Endothelial cell of umbilical vein (primary cell): ENCODE results near the gene TRDMT1. TPM values are rescaled to one million over a fixed set of nuclear protein-coding genes. Genes with fewer than 3 reads are reported as not detected.

Source experiments
- BruUV-seq: library from RNA; stranded (reverse); fragments of 400-500 nt; replicated peaks from 2 replicates; lab custom pipeline; 2021; lab: Mats Ljungman, UMichigan
- CTCF ChIA-PET: fragments of 300-600, 350-600 bp; sonication (Branson Sonifier 250); formaldehyde crosslinking; loops from one replicate; lab custom pipeline; 2021; ENCODE audit warnings: antibody characterized with exemption, inconsistent platforms; lab: Charles Lee
- POLR2A ChIA-PET: fragments of 300-600, 350-600 bp; sonication (Branson Sonifier 250); formaldehyde crosslinking; loops from one replicate; lab custom pipeline; 2021; ENCODE audit warnings: antibody characterized with exemption, inconsistent platforms; lab: Charles Lee
- DNase-seq: peaks from one replicate; pipeline ENCODE4 v3.0.0-alpha.2; 2011; ENCODE audit warnings: low read depth, low spot score
- FAIRE-seq: peaks from 2 replicates; lab custom pipeline; 2011; peaks lifted over from hg19 to GRCh38; lab: Jason Lieb, UNC
- H2AFZ ChIP-seq: 2 replicates; pipeline ENCODE4 v1.6.0; 2012; ENCODE audit warnings: low read depth, low read length, control low read depth, inconsistent platforms
- H3K27ac ChIP-seq: 2 replicates; pipeline ENCODE4 v1.5.1; 2011; ENCODE audit warnings: low read depth, mild to moderate bottlenecking, control low read depth, low read length, moderate library complexity; ENCODE audit not compliant: insufficient read depth
- H3K27me3 ChIP-seq, 2 experiments: 2 replicates each; pipeline versions ENCODE4 v1.6.0 to v1.6.1; 2011; ENCODE audit warnings: low read length in 2 of 2, mixed read lengths in 1 of 2; ENCODE audit not compliant: control insufficient read depth in 2 of 2, insufficient read depth in 2 of 2
- H3K36me3 ChIP-seq, 2 experiments: 2 replicates in 1 of 2; 3 replicates in 1 of 2; pipeline ENCODE4 v1.5.1; 2011; ENCODE audit warnings: low read length in 2 of 2, mild to moderate bottlenecking in 1 of 2, moderate library complexity in 1 of 2; ENCODE audit not compliant: control insufficient read depth in 2 of 2, insufficient read depth in 2 of 2; ENCODE audit errors: extremely low read depth in 1 of 2
- H3K4me1 ChIP-seq: 3 replicates; pipeline ENCODE4 v1.5.1; 2011; ENCODE audit warnings: mild to moderate bottlenecking, low read length; ENCODE audit not compliant: control insufficient read depth, insufficient read depth; ENCODE audit errors: extremely low read depth
- H3K4me2 ChIP-seq: 2 replicates; pipeline ENCODE4 v1.6.1; 2011; ENCODE audit warnings: low read length, control low read depth, mixed read lengths; ENCODE audit not compliant: insufficient read depth
- H3K4me3 ChIP-seq, 3 experiments: fragments of 200-600 bp in 1 of 3; sonication (generic), shearing (Covaris generic) in 1 of 3; replicated peaks in 1 of 3; 2 replicates each; pipeline ENCODE4 v1.5.1; 2011 to 2016; ENCODE audit warnings: control low read depth in 3 of 3, low read length in 3 of 3, mild to moderate bottlenecking in 2 of 3, inconsistent platforms in 1 of 3, low read depth in 1 of 3, moderate library complexity in 1 of 3; ENCODE audit not compliant: insufficient read depth in 1 of 3
- H3K79me2 ChIP-seq: 2 replicates; pipeline ENCODE4 v1.6.0; 2012; ENCODE audit warnings: low read length, inconsistent platforms; ENCODE audit not compliant: control insufficient read depth, insufficient read depth
- H3K9ac ChIP-seq: replicated peaks from 2 replicates; pipeline ENCODE3; 2011; ENCODE audit warnings: low read length, control low read depth; ENCODE audit not compliant: insufficient read depth; ENCODE audit errors: extremely low read depth
- H3K9me1 ChIP-seq: replicated peaks from 3 replicates; pipeline ENCODE4 v1.6.0; 2011; ENCODE audit warnings: mild to moderate bottlenecking, low read length; ENCODE audit not compliant: control insufficient read depth, insufficient read depth; ENCODE audit errors: extremely low read depth
- H3K9me3 ChIP-seq: replicated peaks from 2 replicates; pipeline ENCODE4 v1.5.1; 2012; ENCODE audit warnings: low read length, inconsistent platforms; ENCODE audit not compliant: control insufficient read depth, insufficient read depth
- H4K20me1 ChIP-seq: replicated peaks from 2 replicates; pipeline ENCODE3; 2011; ENCODE audit warnings: mild to moderate bottlenecking, low read length; ENCODE audit not compliant: control insufficient read depth, insufficient read depth; ENCODE audit errors: extremely low read depth
- CTCF ChIP-seq, 2 donors: IDR thresholded peaks; 1 replicate in 1 of 2; 2 replicates in 1 of 2; pipeline ENCODE4 v1.5.1; 2011; ENCODE audit warnings: low read length in 2 of 2, mild to moderate bottlenecking in 2 of 2, moderate library complexity in 2 of 2, control low read depth in 1 of 2, inconsistent platforms in 1 of 2, low read depth in 1 of 2; ENCODE audit not compliant: insufficient read depth in 1 of 2; ENCODE audit errors: extremely low read depth in 1 of 2
- EZH2 ChIP-seq: IDR thresholded peaks from 2 replicates; pipeline ENCODE4 v1.6.1; 2012; ENCODE audit warnings: borderline replicate concordance, low read depth, mild to moderate bottlenecking, moderate library complexity, low read length, inconsistent platforms; ENCODE audit not compliant: severe bottlenecking
- FOS ChIP-seq: IDR thresholded peaks from 2 replicates; pipeline ENCODE4 v1.6.1; 2011; ENCODE audit warnings: mild to moderate bottlenecking, low read length, moderate library complexity, borderline replicate concordance; ENCODE audit not compliant: insufficient read depth
- GATA2 ChIP-seq: IDR thresholded peaks from 2 replicates; pipeline ENCODE4 v1.7.0; 2011; ENCODE audit warnings: low read depth, mild to moderate bottlenecking, moderate library complexity, mixed read lengths, low read length; ENCODE audit not compliant: insufficient read length, insufficient read depth
- JUN ChIP-seq: IDR thresholded peaks from 2 replicates; pipeline ENCODE4 v1.6.1; 2011; ENCODE audit warnings: borderline replicate concordance, low read depth; ENCODE audit not compliant: insufficient read length, insufficient read depth
- MAX ChIP-seq: IDR thresholded peaks from 2 replicates; pipeline ENCODE4 v1.6.1; 2011; ENCODE audit not compliant: insufficient read depth, insufficient read length
- MYC ChIP-seq: IDR thresholded peaks from one replicate; pipeline ENCODE4 v1.6.1; 2011; ENCODE audit warnings: mild to moderate bottlenecking, low read depth, low read length
- POLR2A ChIP-seq: IDR thresholded peaks from 2 replicates; pipeline ENCODE4 v1.6.1; 2012; ENCODE audit warnings: low read depth, mild to moderate bottlenecking, control low read depth, low read length
- POLR2AphosphoS5 ChIP-seq: IDR thresholded peaks from 2 replicates; pipeline ENCODE4 v1.6.1; 2012; ENCODE audit warnings: low read depth, mild to moderate bottlenecking, control low read depth, low read length, moderate library complexity; ENCODE audit not compliant: insufficient read depth
- dilution Hi-C: fragments of 300-500 bp; cut with MboI; formaldehyde crosslinking; loops from one replicate; pipeline ENCODE4 v1.15.0; 2019; ENCODE audit warnings: low sequenced_read_pairs; ENCODE audit not compliant: extremely low pct_ligation_motif_present
- intact Hi-C: fragments of 100-400 bp; cut with micrococcal nuclease; formaldehyde crosslinking; loops from one replicate; pipeline ENCODE4 v1.10.0; 2022
- polyA plus RNA-seq, 4 experiments: library from polyadenylated mRNA; depleted of rRNA in 3 of 4; stranded (reverse) in 3 of 4; unstranded in 1 of 4; fragments of >200 nt; gene quantifications; 2 replicates each; pipeline versions ENCODE4 v1.2.1 to v1.2.3, GENCODE V29; 2011 to 2012; ENCODE audit warnings: missing spikeins in 1 of 4
- total RNA-seq: library from RNA; stranded (reverse); gene quantifications from 2 replicates; pipeline ENCODE4 v1.2.3, GENCODE V29; 2021

Gene TRDMT1
- total and polyA plus RNA-seq, 2 donors (not counting 3 experiments of a cell fraction or from before 2014, with no cell fraction given), result 10.0 to 12.3 TPM

GRCh38 chr10:17217631-17218232, 16.3 kb upstream of the TRDMT1 start:
- no peak for FAIRE-seq
- intact Hi-C loops, result no loop called here

More at GRCh38 chr10:17217631-17218232, 16.3 kb upstream of the TRDMT1 start:
- H3K9me3 ChIP-seq, result no peaks in the 10 kb centered on the region
- ChIA-PET POLR2A (interaction anchor here (2.0 kb wide), 1 partner anchor 17 kb away, joined by 5 read pairs; no protein-coding TSS in a partner anchor), CTCF (interaction anchor here (2.9 kb wide), 1 partner anchor 12 kb away, joined by 35 read pairs; the partner anchor contains the start of gene VIM)
- H3K27me3 ChIP-seq, result no peaks in the 10 kb centered on the region
- no peak overlapping the region for H2AFZ ChIP-seq
- no peaks in the 10 kb centered on the region for H3K79me2 ChIP-seq
- TF ChIP-seq GATA2 (no peak), FOS (no peak), POLR2AphosphoS5 (no peak), EZH2 (no peak), JUN (no peak), POLR2A (no peak), MYC (no peak), CTCF (IDR thresholded peaks at IDR 0.05; ENCODE audit: extremely low read depth in 1 of 2, insufficient read depth in 1 of 2, low read depth in 1 of 2, low read length in 2 of 2) (no peak), MAX (no peak)
- no TSS peak for BruUV-seq
- no peaks in the 10 kb centered on the region for H3K9me1 ChIP-seq
- H3K4me3 ChIP-seq, result no peak overlapping the region
- DNase-seq, result no peak
- H3K36me3 ChIP-seq, result no peaks in the 10 kb centered on the region
- no peak overlapping the region for H3K4me2 ChIP-seq
- no peak overlapping the region for H3K9ac ChIP-seq
- no peaks in the 10 kb centered on the region for H4K20me1 ChIP-seq
- peaks cover 33% of the 10 kb centered on the region for H3K4me1 ChIP-seq
- no peak overlapping the region for H3K27ac ChIP-seq
- dilution Hi-C loops, result no loop called here
